HG02943 (cell line): ENCODE measurements around the gene CD74.
"Not testable (repeated sequence)": the region's sequence is repeated elsewhere in the genome, so short reads cannot be mapped to it uniquely, and the experiment has no call there.

Experiments used
- ATAC-seq: cut with Tn5 transposase; IDR thresholded peaks from one replicate; pipeline ENCODE4 v1.9.1; 2021; ENCODE audit warnings: mild to moderate bottlenecking, low read depth, moderate library complexity; ENCODE audit not compliant: unreplicated experiment

CD74 gene

DNA sequence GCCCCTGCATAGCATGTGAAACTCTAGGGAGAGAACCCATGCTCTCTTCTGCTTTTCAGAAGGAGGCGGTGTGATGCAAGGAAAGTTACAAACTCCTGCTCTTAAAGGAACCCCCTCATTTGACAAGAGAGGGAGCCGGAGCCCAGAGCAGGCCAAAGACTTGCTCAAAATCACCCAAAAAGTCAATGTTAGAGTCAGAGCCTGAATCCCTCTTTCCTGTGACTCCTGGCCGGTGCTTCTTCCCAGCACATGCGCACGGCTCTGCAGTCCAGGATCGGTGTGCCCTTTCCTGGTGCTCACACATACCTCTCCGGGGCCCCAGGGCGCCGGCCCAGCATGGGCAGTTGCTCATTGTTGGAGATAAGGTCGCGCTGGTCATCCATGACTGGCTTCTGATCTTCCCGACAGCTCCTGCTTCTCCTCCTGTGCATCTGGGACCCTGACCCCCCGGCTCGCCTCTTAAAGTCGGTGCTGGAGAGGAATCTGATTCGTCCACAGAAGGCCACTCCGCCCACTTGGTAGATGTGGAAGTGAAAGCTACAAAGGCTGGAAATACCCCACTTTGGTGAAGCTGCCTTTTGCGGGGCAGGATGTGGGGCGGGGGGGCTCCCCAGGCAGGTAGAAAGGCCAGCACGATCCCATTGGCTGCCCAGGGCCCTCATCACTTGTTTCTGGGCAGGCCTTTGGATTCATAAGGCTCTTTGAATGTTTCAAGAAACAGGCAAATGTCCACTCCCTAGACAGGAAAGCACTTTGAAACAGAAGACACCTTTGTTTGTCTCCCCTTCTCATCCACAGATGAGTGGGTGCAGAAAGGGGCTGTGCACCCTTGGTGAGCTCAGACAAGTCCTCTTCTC is at the start of gene CD74:
CD74 (minus strand) TSS at position 592 of the 857 bp plus-strand sequence; CDS start at position 431, 161 bp downstream.
- peak; percentile 74 for ATAC-seq

DNA sequence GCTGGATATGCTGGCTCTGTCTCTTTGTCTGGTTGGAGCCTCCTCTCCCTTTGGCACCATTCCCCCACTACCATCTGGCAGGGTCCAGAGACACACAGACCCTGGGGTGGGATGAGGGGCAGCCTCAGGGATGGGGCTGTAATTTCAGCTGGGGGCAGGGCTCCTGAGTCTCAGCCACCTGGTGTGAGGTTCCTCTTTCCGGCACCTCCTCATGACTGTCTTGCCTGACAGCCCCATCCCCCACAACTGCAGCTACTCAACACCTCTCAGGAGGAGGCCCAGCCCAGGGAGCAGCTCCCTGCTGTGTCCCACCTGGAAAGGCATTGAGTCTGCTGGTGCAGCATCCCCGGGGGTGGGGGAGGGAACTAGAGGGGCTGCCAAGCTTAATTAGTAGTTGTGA is 48.5 kb upstream of the CD74 start:
- ATAC-seq, result peak; percentile 80

DNA sequence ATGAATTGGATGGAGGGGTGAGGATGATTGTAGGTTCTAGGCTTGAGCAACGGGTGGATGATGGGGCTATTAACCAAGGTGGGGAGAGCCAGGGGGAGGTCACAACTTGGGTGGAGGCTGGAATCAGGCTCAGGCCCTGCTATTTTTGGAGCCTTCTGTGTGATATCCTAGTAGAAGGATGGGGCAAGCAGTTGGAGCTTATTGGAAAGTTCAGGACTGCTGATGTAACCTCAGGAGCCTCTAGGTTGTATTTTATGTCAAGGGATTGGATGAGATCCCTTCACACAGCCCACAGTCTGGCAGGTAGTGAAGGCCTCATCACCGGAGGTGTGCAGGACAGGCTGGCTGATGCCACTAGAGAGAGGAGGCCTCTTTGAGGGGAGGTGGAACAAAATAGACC is 48.1 kb upstream of the CD74 start:
- no peak for ATAC-seq

GRCh38 chr5:150458802-150459557 is 46.3 kb upstream of the CD74 start:
- peak; percentile 62 for ATAC-seq

- no peak for ATAC-seq
Measured at GRCh38 chr5:150457562-150458240, 45.0 kb upstream of the CD74 start.

- no peak for ATAC-seq
Measured at GRCh38 chr5:150457121-150457520, 44.4 kb upstream of the CD74 start.

DNA sequence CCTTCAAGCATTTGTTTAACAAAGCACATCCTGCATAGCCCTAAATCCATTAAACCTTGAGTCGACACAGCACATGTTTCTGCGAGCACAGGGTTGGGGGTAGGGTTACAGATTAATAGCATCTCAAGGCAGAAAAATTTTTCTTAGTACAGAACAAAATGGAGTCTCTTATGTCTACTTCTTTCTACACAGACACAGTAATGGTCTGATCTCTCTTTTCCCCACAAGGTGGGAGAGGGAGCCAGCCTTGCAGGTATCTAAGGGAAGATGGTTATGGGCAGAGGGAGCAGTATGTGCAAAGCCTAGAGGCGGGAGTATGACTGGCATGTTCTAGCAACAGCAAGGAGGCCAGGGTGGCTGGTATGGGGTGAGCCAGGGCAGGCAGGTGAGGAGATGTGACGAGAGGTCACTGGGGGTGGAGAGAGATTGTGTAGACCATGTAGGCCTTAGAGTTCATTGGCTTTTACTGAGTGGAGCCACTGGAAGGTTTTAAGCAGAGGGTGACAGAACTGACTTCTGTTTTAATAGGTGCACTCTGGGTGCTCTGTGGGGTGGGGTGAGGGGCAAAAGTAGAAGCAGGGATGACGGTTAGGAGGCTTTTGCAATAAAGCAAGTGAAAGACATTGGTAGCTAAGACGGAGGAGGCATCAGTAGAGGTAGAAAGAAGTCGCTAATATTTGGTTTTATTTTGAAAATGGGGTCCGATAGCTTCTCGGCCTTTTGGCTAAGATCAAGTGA is 42.0 kb upstream of the CD74 start:
- ATAC-seq, result no peak

GRCh38 chr5:150454027-150454426 is 41.3 kb upstream of the CD74 start:
- not testable (repeated sequence) for ATAC-seq

DNA sequence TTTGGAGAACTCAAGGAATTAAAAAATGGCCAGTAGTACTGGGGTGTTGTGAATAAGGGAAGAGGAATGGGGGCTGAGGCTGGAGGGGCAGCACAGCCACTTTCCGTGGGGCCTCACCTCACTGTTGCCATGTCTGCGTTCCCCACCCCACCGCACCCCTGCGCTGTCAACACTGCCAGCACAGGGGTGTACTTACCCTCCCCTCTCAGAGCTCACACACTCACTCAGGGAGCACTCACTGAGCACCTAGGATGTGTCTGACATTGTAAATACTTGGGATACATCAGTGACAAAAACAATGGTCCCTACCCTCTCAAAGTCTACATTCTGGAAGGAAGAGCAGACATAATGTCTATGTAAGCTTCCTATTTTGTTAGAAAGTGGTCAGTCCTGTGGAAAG is 40.2 kb upstream of the CD74 start:
- no peak for ATAC-seq

DNA sequence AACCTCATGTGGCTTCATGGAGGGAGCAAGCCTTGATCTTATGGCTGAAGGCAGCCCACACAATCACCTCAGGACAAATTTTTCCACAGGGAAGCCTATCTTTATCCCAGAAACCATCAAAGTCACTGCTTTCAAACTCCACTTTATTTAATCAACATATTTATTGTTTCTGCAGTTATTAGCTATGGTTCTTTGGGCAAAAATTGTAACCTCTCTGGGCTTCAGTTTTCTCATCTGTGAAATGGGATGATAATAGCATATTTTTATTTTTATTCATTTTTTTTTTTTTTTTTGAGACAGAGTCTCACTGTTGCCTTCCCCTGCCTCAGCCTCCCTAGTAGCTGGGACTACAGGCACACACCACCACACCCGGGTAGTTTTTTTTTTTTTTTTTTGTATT is 38.9 kb upstream of the CD74 start:
- ATAC-seq, result no peak

- ATAC-seq, result peak; percentile 96
Measured at GRCh38 chr5:150449517-150450339, 37.0 kb upstream of the CD74 start, which contains the start of gene RPS14. RPS14 (minus strand) TSS chr5:150449739; CDS start chr5:150447733, 2,006 bp downstream.

DNA sequence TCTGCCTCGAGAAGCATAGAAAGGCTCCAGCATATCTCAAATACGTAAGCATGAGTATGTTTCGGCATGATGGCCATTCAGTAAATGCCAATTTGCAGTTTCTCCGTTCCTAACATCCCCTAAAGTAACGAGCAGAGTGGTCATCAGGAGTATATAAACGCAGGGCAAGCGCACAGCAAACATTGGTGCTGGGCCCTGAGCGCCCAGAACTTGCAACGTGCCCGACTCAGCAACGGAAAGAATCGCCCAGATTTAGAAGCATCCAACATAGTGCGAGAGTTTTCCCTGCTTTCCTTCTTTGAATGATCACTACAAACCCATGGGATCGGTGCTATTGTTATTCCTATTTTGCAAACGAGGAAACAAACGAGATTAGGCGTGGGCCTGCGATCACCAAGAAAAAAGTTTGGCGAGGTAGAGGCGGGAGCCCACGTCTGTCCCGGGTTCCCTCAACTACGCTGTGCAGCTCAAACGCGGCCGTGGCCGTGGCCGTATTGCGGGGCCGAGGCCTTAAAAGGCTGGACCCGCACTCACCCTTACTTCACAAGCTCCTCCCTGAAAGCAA is 36.3 kb upstream of the CD74 start:
- ATAC-seq, result peak; percentile 38

GRCh38 chr5:150448334-150448733 is 35.6 kb upstream of the CD74 start:
- no peak for ATAC-seq

DNA sequence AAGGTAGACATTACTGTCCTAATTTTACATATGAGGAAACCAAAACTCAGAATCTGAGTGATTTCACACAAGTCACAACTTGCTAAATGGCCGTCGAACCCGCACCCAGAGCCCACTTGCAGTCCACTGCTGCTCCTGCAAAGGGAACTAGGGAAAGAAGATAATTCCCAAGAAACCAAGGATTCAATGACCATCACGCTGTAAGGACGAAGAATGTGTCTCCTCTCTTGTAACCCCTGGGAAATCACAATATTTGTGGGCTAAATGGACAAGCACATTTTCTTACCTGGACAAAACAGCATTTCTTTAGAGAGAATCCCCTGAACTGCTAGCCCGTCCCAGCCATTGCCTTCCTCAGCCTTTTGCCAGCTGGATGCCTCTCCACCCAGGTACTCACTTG is 34.5 kb upstream of the CD74 start:
- no peak for ATAC-seq

DNA sequence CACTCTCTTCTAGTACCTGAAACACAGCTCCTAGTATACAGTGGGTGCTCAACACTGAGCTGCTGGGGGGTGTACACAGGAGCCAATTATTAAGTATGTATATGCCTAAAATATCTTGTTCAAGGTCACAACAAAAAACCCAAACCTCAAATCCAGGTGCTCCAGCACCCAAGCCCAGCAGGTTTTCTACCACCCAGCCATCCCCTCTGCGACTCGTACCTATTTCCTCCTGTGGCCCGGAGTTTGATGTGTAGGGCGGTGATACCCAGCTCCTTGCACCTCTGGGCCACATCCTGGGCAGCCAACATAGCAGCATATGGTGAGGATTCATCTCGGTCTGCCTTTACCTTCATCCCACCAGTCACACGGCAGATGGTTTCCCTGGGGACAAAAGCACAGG is 33.9 kb upstream of the CD74 start:
- no peak for ATAC-seq

DNA sequence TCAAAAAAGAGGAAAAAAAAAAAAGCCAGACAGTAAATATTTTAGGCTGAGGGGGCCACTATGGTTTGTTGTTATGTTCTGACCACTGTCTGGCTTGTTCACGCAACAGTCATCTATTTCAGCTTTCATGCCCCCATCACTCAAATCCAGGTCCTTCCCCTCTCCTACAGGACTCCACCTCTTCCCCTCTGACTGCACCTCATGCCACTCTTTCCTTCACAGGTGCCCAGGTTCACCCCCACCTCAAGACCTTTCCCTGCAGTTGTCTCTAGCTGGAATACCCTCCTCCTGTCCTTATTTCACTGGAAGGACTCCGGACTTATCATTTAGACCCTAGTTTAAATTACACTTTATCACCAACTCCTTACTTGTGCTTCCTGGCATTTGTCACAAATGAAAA is 33.4 kb upstream of the CD74 start:
- no peak for ATAC-seq

- no peak for ATAC-seq
Measured at GRCh38 chr5:150444770-150445169, 32.1 kb upstream of the CD74 start.

GRCh38 chr5:150443242-150444075 is 30.7 kb upstream of the CD74 start:
- no peak for ATAC-seq
